ENCODE results near the gene ADAT3. TPM values are rescaled to one million over a fixed set of nuclear protein-coding genes. Genes with fewer than 3 reads are reported as not detected.
A peak's percentile ranks its signal among the peaks of the same experiment; 100 is the strongest.

Gene ADAT3
- total RNA-seq, 2 donors from 2014 or later = 3.9 to 8.4 TPM

- H3K27me3 ChIP-seq (replicated peaks; ENCODE audit: insufficient read depth) = no peaks in the 10 kb centered on the region
- DNase-seq (ENCODE audit: low spot score) (no peak), ATAC-seq (ENCODE audit: insufficient number of reproducible peaks, low FRiP score, low read depth) (no peak)
- no peak overlapping the region for H3K4me3 ChIP-seq
- H3K9me3 ChIP-seq = no peaks in the 10 kb centered on the region
- TF ChIP-seq CTCF (IDR thresholded peaks at IDR 0.05) = no peak
- no peaks in the 10 kb centered on the region for H3K36me3 ChIP-seq
- no peak overlapping the region for H3K27ac ChIP-seq
- H3K4me1 ChIP-seq (ENCODE audit: control insufficient read depth in 1 of 2, low read depth in 2 of 2) = peaks cover 0 to 14% of the 10 kb centered on the region in 2 donors
Observed at GRCh38 chr19:1893791-1894190, 11.4 kb upstream of the ADAT3 start.

DNA sequence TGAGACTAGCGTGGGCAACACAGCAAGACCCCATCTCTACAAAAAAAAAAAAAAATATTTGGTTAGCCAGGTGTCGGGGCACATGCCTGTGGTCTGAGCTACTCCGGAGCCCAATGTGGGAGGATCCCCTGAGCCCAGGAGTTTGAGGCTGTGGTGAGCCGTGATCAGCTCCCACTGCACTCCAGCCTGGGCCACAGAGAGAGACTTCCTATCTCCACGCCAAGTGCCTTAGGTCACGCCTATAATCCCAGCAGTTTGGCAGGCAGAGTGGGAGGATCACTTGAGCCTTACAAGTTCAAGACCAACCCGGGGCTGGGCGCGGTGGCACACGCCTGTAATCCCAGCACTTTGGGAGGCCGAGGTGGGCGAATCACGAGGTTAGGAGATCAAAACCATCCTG is 8.7 kb upstream of the ADAT3 start:
- Histone ChIP-seq H3K4me1 (ENCODE audit: control insufficient read depth in 1 of 2, low read depth in 2 of 2) (peaks cover 0 to 14% of the 10 kb centered on the region in 2 donors), H3K27ac (no peak overlapping the region), H3K36me3 (no peaks in the 10 kb centered on the region), H3K9me3 (no peaks in the 10 kb centered on the region), H3K27me3 (replicated peaks; ENCODE audit: insufficient read depth) (no peaks in the 10 kb centered on the region), H3K4me3 (no peak overlapping the region)
- ATAC-seq (ENCODE audit: insufficient number of reproducible peaks, low FRiP score, low read depth) (no peak), DNase-seq (ENCODE audit: low spot score) (no peak)
- no peak for TF ChIP-seq CTCF (IDR thresholded peaks at IDR 0.05)

DNA sequence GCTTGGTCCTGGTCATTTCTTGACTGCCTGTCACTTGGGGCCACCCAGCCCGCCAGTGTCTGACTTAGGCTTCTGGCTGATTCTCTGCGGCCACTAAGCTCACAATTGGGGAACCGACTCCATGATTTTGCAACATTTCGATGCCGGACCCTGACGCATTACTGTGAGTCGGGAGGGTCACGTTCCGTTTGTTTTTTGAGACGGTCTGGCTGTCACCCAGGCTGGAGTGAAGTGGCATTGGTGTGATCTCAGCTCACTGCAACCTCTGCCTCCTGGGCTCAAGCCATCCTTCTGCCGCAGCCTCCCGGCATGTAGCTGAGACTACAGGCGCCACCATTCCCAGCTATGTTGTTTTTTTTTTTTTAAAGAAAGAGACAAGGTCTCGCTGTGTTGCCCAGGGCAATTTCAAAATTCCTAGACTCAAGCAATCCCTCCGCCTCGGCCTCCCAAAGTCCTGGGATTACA is 3.2 kb upstream of the ADAT3 start:
- peak overlapping the region in 1 of 2 donors; percentile 80 for H3K27ac ChIP-seq
- no peak for DNase-seq (ENCODE audit: low spot score)
- H3K36me3 ChIP-seq = no peaks in the 10 kb centered on the region
- H3K4me1 ChIP-seq (ENCODE audit: control insufficient read depth in 1 of 2, low read depth in 2 of 2) = peaks cover 9 to 41% of the 10 kb centered on the region in 2 donors
- no peak overlapping the region for H3K4me3 ChIP-seq
- H3K9me3 ChIP-seq = no peaks in the 10 kb centered on the region
- no peaks in the 10 kb centered on the region for H3K27me3 ChIP-seq (replicated peaks; ENCODE audit: insufficient read depth)
- no peak for ATAC-seq (ENCODE audit: insufficient number of reproducible peaks, low FRiP score, low read depth)
- no peak for TF ChIP-seq CTCF (IDR thresholded peaks at IDR 0.05)

GRCh38 chr19:1902923-1903322 is 2.3 kb upstream of the ADAT3 start:
- Histone ChIP-seq H3K27me3 (replicated peaks; ENCODE audit: insufficient read depth) (no peaks in the 10 kb centered on the region), H3K36me3 (no peaks in the 10 kb centered on the region), H3K9me3 (no peaks in the 10 kb centered on the region), H3K4me1 (ENCODE audit: control insufficient read depth in 1 of 2, low read depth in 2 of 2) (peaks cover 9 to 35% of the 10 kb centered on the region in 2 donors), H3K4me3 (peak overlapping the region; percentile 18), H3K27ac (peak overlapping the region; percentile 65 to 80)
- no peak for TF ChIP-seq CTCF (IDR thresholded peaks at IDR 0.05)
- DNase-seq (ENCODE audit: low spot score) = no peak
- no peak for ATAC-seq (ENCODE audit: insufficient number of reproducible peaks, low FRiP score, low read depth)

GRCh38 chr19:1904860-1905109 is 414 bp upstream of the ADAT3 start:
- peak overlapping the region; percentile 79 for H3K4me3 ChIP-seq
- TF ChIP-seq CTCF (IDR thresholded peaks at IDR 0.05) = no peak
- no peaks in the 10 kb centered on the region for H3K27me3 ChIP-seq (replicated peaks; ENCODE audit: insufficient read depth)
- H3K9me3 ChIP-seq = no peaks in the 10 kb centered on the region
- ATAC-seq (ENCODE audit: insufficient number of reproducible peaks, low FRiP score, low read depth) (no peak), DNase-seq (ENCODE audit: low spot score) (no peak)
- no peaks in the 10 kb centered on the region for H3K36me3 ChIP-seq
- H3K27ac ChIP-seq = peak overlapping the region; percentile 65 to 80
- peaks cover 9 to 32% of the 10 kb centered on the region in 2 donors for H3K4me1 ChIP-seq (ENCODE audit: control insufficient read depth in 1 of 2, low read depth in 2 of 2)
